NCI-H774 (cell line): ENCODE measurements around the gene SIAH1.
"Not testable (repeated sequence)": the region's sequence is repeated elsewhere in the genome, so short reads cannot be mapped to it uniquely, and the experiment has no call there.

Experiments
- DNase-seq: peaks from one replicate; lab custom pipeline; 2025; lab: John Stamatoyannopoulos, UW

Gene SIAH1

DNA sequence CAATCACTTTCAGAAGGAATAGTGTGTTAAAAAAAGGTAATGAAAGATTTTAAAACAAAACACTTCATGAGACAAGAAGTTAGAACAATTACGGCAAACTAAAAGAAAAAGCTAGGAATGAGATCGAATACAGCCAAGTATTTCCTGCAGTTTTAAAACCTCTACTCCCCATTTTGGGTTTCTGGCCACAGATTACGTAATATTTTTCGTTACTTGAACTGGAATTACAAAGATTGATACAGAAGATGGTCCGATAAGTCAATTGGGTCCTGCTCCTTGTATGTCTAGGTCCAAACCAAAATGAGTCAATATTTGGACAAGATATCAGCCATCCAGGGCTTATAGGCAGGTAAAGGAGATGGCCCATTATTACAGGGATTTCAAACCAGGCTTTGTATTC, 52.2 kb downstream of the SIAH1 start:
- DNase-seq, result no peak

DNA sequence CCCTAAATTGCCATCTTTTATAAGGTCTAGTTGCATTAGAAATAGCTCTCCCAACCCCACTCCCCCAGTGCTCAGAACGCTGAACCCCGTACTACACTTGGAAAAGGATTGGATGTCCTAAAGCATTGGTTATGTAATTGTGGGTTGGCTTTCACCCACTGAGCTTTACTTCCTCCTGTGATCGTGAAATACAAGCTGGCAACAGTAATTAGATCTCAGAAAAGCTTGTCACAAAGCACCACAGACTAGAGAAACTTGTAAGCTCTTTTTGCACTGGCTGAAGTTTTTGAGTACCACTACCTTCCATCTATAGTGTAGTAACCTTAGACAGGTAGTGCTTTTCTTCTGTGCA, 54.4 kb downstream of the SIAH1 start:
- no peak for DNase-seq

DNA sequence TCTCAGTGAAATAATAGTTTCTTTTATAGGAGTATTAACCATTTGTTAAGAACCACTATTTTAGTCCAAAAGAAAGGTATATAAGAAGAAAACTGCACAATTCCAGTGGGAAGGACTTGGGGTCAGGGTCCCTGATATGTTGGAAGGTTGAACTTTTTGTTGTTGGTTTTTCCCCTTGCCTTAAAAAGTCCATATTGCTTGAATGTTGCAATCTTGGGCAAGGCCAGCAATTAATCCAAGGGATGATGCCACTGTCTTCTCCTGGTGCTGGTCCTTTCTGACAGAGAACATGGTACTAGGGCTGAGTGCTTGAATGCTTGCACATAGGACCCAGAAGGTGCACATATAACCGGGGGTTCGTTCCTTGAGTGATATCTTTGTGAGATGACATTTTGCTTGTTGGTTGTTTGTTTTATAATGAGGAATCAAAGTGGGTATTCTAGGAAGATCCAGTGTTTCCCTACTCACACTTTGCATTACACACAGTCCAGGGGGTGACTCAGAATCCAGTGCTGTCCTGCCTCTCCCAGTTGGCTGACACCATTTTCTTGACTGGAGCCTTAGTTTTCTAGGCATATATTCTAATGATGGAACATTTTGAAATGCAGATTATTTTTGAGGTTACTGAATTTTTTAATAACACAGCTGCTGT, 54.9 kb downstream of the SIAH1 start:
- no peak for DNase-seq

GRCh38 chr16:48329138-48329537, 56.1 kb downstream of the SIAH1 start:
- no peak for DNase-seq

GRCh38 chr16:48326915-48327314, 58.3 kb downstream of the SIAH1 start:
- DNase-seq, result no peak

- DNase-seq, result no peak
Observed at GRCh38 chr16:48323783-48324775, 61.1 kb downstream of the SIAH1 start.

DNA sequence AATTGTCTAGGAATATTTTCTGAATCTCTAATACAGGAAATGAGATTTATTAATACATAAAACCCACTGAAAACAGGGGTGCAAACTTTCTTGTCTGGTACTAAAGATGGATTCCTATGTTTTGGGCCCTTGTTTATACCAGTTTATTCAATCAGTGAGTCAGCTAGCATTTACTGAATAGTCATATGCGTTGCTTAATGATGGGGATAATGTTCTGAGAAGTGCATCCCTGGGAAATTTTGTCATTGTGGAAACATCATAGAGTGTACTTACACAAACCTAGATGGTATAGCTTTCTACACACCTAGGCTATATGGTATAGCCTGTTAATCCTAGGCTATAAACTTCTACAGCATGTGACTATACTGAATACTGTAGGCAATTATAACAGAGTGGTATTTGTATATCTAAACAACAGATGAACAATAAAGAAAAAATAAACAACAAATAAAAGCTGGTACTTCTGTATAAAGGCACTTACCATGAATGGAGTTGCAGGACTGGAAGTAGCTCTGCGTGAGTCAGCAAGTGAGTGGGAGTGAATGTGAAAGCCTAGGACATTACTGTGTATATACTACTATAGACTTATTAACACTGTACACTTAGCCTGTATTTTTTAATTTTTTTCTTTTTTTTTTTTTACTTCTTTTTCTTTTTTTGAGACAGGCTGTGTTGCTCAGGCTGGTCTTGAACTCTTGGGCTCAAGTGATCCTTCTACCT, 63.7 kb downstream of the SIAH1 start:
- no peak for DNase-seq

DNA sequence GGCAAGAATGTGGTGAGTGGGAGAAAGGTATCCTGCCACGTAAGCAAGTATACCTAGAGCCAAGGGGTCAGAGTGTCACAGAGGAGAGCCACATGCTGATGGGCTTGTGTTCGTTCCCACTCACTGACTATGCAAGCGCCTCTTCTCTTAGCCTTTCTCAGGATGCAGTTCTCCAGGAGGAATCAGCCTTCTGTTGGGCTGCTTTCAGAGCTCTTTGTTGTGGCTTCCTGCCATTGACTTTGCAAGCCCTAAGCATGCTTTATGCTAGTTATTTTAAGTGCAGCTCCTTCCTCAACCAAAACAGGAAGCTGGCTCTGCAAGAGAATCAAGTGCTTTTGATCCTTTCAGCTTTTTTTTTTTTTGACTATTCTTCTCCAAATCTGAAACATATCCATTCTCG, 66.6 kb downstream of the SIAH1 start:
- no peak for DNase-seq

GRCh38 chr16:48317614-48318315, 67.4 kb downstream of the SIAH1 start:
- no peak for DNase-seq

GRCh38 chr16:48317026-48317425, 68.2 kb downstream of the SIAH1 start:
- DNase-seq, result no peak

- DNase-seq, result not testable (repeated sequence)
Observed at GRCh38 chr16:48313905-48314304, 71.3 kb downstream of the SIAH1 start.

GRCh38 chr16:48310908-48311641, 74.1 kb downstream of the SIAH1 start:
- no peak for DNase-seq
